Smooth muscle cell (in vitro differentiated cells): ENCODE results near the gene PLCL2. TPM values are rescaled to one million over a fixed set of nuclear protein-coding genes. Genes with fewer than 3 reads are reported as not detected.
"Not testable (repeated sequence)": the region's sequence is repeated elsewhere in the genome, so short reads cannot be mapped to it uniquely, and the experiment has no call there.

ENCODE experiments used
- DNase-seq: peaks from one replicate; lab custom pipeline; 2025; ENCODE audit not compliant: unreplicated experiment; lab: John Stamatoyannopoulos, UW
- H2AFZ ChIP-seq: fragments of 200-600 bp; sonication (generic); 2 replicates; pipeline ENCODE4 v1.6.0; 2016; ENCODE audit warnings: antibody characterized with exemption, low read depth, mild to moderate bottlenecking
- H3F3A ChIP-seq: fragments of 200-600 bp; sonication (generic); 2 replicates; pipeline ENCODE4 v1.6.0; 2017; ENCODE audit warnings: antibody characterized with exemption, low read depth
- H3K27ac ChIP-seq: fragments of 200-600 bp; sonication (generic); 2 replicates; pipeline ENCODE4 v1.5.1; 2016; ENCODE audit warnings: low read depth, mild to moderate bottlenecking
- H3K27me3 ChIP-seq: fragments of 200-600 bp; sonication (generic); 2 replicates; pipeline ENCODE4 v1.6.1; 2016; ENCODE audit warnings: low read depth, mild to moderate bottlenecking
- H3K36me3 ChIP-seq: fragments of 200-600 bp; sonication (generic); 2 replicates; pipeline ENCODE4 v1.5.1; 2016; ENCODE audit warnings: low read depth
- H3K4me1 ChIP-seq: fragments of 200-600 bp; sonication (generic); 2 replicates; pipeline ENCODE4 v1.5.1; 2016; ENCODE audit warnings: low read depth
- H3K4me2 ChIP-seq: fragments of 200-600 bp; sonication (generic); 2 replicates; pipeline ENCODE4 v1.6.0; 2016; ENCODE audit warnings: mild to moderate bottlenecking
- H3K4me3 ChIP-seq: fragments of 200-600 bp; sonication (generic); 2 replicates; pipeline ENCODE4 v1.5.1; 2016; ENCODE audit warnings: mild to moderate bottlenecking
- H3K79me2 ChIP-seq: fragments of 200-600 bp; sonication (generic); 2 replicates; pipeline ENCODE4 v1.6.0; 2016; ENCODE audit warnings: low read depth, mild to moderate bottlenecking
- H3K9ac ChIP-seq: fragments of 200-600 bp; sonication (generic); 2 replicates; pipeline ENCODE4 v1.6.0; 2016; ENCODE audit warnings: low read depth
- H3K9me3 ChIP-seq: fragments of 200-600 bp; sonication (generic); replicated peaks from 2 replicates; pipeline ENCODE4 v1.5.1; 2016; ENCODE audit warnings: low read depth
- H4K20me1 ChIP-seq: fragments of 200-600 bp; sonication (generic); 2 replicates; pipeline ENCODE4 v1.6.0; 2016; ENCODE audit warnings: low read depth
- WGBS: methylation state at CpG from one replicate; pipeline ENCODE4 v1.1.7; 2016; ENCODE audit warnings: low lambda C conversion rate; 5-methylcytosine and 5-hydroxymethylcytosine counted together
- polyA plus RNA-seq: library from polyadenylated mRNA; unstranded; fragments of >200 nt; fragmentation: Nextera tagmentation; extraction: Ambion mirVana; gene quantifications from 2 replicates; pipeline ENCODE4 v1.2.1, GENCODE V29; 2016
- total RNA-seq: library from RNA; depleted of rRNA; stranded (reverse); fragments of >200 nt; gene quantifications from 2 replicates; pipeline ENCODE4 v1.2.3, GENCODE V29; 2014
- TF ChIP-seq, protein P1 (sequence below): fragments of 200-600 bp; sonication (generic); IDR thresholded peaks from 2 replicates; pipeline ENCODE4 v1.5.1; 2017; ENCODE audit warnings: borderline replicate concordance, mild to moderate bottlenecking, antibody characterized with exemption; ENCODE audit not compliant: insufficient read depth, poor library complexity, severe bottlenecking

Gene PLCL2
- total and polyA plus RNA-seq, 2 experiments from 2014 or later, result 2.1 to 5.0 TPM

GRCh38 chr3:17122758-17123157 is 238.0 kb downstream of the PLCL2 start:
- no peaks in the 10 kb centered on the region for H3K9me3 ChIP-seq
- H3F3A ChIP-seq, result no peaks in the 10 kb centered on the region
- no peak overlapping the region for H2AFZ ChIP-seq
- no peaks in the 10 kb centered on the region for H3K79me2 ChIP-seq
- WGBS, result 88% methylated on average over 3 of the region's 3 CpGs
- H3K9ac ChIP-seq, result no peak overlapping the region
- H3K4me3 ChIP-seq, result no peak overlapping the region
- H3K4me2 ChIP-seq, result no peak overlapping the region
- H4K20me1 ChIP-seq, result no peaks in the 10 kb centered on the region
- H3K27ac ChIP-seq, result no peak overlapping the region
- DNase-seq, result no peak
- H3K36me3 ChIP-seq, result no peaks in the 10 kb centered on the region
- TF ChIP-seq, protein P1, sequence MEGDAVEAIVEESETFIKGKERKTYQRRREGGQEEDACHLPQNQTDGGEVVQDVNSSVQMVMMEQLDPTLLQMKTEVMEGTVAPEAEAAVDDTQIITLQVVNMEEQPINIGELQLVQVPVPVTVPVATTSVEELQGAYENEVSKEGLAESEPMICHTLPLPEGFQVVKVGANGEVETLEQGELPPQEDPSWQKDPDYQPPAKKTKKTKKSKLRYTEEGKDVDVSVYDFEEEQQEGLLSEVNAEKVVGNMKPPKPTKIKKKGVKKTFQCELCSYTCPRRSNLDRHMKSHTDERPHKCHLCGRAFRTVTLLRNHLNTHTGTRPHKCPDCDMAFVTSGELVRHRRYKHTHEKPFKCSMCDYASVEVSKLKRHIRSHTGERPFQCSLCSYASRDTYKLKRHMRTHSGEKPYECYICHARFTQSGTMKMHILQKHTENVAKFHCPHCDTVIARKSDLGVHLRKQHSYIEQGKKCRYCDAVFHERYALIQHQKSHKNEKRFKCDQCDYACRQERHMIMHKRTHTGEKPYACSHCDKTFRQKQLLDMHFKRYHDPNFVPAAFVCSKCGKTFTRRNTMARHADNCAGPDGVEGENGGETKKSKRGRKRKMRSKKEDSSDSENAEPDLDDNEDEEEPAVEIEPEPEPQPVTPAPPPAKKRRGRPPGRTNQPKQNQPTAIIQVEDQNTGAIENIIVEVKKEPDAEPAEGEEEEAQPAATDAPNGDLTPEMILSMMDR, result no peak
- no peaks in the 10 kb centered on the region for H3K4me1 ChIP-seq
- H3K27me3 ChIP-seq, result no peaks in the 10 kb centered on the region

- DNase-seq, result no peak
Observed at GRCh38 chr3:17125738-17126442, 241.1 kb downstream of the PLCL2 start.

DNA sequence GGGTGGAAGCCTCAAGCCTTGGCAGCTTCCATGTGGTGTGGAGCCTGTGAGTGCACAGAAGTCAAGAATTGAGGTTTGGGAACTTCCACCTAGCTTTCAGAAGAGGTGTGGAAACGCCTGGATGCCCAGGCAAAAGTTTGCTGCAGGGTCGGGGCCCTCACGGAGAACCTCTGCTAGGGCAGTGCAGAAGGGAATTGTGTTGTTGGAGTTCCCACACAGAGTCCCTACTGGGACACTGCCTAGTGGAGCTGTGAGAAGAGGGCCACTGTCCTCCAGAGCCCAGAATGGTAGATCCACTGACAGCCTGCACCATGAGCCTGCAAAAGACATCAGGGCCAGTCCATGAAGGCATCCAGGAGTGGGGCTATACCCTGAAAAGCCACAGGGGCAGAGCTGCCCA is 243.9 kb downstream of the PLCL2 start:
- H4K20me1 ChIP-seq, H3K4me1 ChIP-seq, H3F3A ChIP-seq, H3K9me3 ChIP-seq, H3K27ac ChIP-seq, H3K36me3 ChIP-seq, DNase-seq, H3K4me3 ChIP-seq, H3K27me3 ChIP-seq, H3K9ac ChIP-seq, H3K4me2 ChIP-seq, H2AFZ ChIP-seq, H3K79me2 ChIP-seq: not testable (repeated sequence)
- WGBS, result 87% methylated on average over 3 of the region's 3 CpGs

More at GRCh38 chr3:17125738-17126442, 241.1 kb downstream of the PLCL2 start:
- TF ChIP-seq, protein P1, result no peak
- Histone ChIP-seq H3K9ac (no peak overlapping the region), H3K79me2 (no peaks in the 10 kb centered on the region), H3K4me3 (no peak overlapping the region), H3K27me3 (no peaks in the 10 kb centered on the region), H3K27ac (no peak overlapping the region), H3K4me2 (no peak overlapping the region), H3K36me3 (no peaks in the 10 kb centered on the region), H2AFZ (no peak overlapping the region), H3K4me1 (no peaks in the 10 kb centered on the region), H3F3A (no peaks in the 10 kb centered on the region), H4K20me1 (no peaks in the 10 kb centered on the region), H3K9me3 (no peaks in the 10 kb centered on the region)
- 78% methylated on average over 2 of the region's 2 CpGs for WGBS

DNA sequence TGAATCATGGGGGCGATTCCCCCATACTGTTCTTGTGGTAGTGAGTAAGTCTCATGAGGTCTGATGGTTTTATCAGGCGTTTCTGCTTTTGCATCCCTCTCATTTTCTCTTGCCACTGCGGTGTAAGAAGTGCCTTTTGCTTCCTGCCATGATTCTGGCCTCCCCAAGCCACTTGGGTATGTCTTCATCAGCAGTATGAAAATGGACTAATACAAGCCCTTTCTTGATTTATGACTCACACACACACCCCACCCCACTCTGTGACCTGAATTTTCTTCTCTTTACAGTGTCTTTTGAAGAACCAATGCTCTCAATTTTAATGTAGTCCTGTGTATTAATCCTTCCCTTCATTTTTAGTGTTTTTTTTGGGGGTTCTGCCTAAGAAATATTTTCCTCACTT is 244.8 kb downstream of the PLCL2 start:
- Histone ChIP-seq H4K20me1 (no peaks in the 10 kb centered on the region), H2AFZ (no peak overlapping the region), H3K9ac (no peak overlapping the region), H3K27me3 (no peaks in the 10 kb centered on the region), H3K4me3 (no peak overlapping the region), H3K79me2 (no peaks in the 10 kb centered on the region), H3K4me1 (no peaks in the 10 kb centered on the region), H3K9me3 (no peaks in the 10 kb centered on the region), H3K36me3 (no peaks in the 10 kb centered on the region), H3K4me2 (no peak overlapping the region), H3K27ac (no peak overlapping the region), H3F3A (no peaks in the 10 kb centered on the region)
- no peak for DNase-seq
- 78% methylated on average over 3 of the region's 3 CpGs for WGBS
- TF ChIP-seq, protein P1, result no peak
